LNCaP clone FGC (cell line): ENCODE measurements around the gene GRK3.

ENCODE experiments used
- DNase-seq: peaks from one replicate; pipeline ENCODE4 v3.0.0-alpha.2; 2011; ENCODE audit warnings: low read depth
- H3K4me3 ChIP-seq: 2 replicates; pipeline ENCODE4 v1.5.1; 2011; ENCODE audit warnings: mild to moderate bottlenecking, low read depth, low read length, control low read depth
- TF ChIP-seq, protein P1 (sequence below): IDR thresholded peaks from 2 replicates; pipeline ENCODE4 v1.5.1; 2012; ENCODE audit warnings: mild to moderate bottlenecking; ENCODE audit not compliant: control insufficient read depth, insufficient read depth; ENCODE audit errors: extremely low read depth

Gene GRK3

DNA sequence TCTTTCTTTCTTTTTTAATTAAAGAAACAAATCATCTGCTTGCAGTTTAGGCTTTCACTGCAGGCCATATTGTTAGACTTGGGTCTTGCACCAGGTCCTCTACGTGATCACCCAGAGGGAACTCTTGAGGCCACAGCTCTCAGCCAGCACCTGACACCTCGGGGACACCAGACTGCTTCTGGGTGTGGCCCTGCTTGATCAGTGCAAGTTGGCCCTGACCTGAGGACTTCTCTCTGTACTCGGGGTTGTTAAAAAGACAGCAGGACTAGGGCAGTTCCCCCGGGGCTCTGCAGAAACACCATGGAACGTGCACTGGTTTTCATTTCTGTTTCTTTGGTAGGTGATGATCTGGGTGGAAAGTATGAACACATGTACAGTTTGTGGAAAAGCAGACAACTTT lies 126.3 kb downstream of the GRK3 start:
- TF ChIP-seq, protein P1, sequence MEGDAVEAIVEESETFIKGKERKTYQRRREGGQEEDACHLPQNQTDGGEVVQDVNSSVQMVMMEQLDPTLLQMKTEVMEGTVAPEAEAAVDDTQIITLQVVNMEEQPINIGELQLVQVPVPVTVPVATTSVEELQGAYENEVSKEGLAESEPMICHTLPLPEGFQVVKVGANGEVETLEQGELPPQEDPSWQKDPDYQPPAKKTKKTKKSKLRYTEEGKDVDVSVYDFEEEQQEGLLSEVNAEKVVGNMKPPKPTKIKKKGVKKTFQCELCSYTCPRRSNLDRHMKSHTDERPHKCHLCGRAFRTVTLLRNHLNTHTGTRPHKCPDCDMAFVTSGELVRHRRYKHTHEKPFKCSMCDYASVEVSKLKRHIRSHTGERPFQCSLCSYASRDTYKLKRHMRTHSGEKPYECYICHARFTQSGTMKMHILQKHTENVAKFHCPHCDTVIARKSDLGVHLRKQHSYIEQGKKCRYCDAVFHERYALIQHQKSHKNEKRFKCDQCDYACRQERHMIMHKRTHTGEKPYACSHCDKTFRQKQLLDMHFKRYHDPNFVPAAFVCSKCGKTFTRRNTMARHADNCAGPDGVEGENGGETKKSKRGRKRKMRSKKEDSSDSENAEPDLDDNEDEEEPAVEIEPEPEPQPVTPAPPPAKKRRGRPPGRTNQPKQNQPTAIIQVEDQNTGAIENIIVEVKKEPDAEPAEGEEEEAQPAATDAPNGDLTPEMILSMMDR = no peak
- H3K4me3 ChIP-seq = no peak overlapping the region
- DNase-seq = no peak

- TF ChIP-seq, protein P1 = no peak
- no peak for DNase-seq
- H3K4me3 ChIP-seq = no peak overlapping the region
Measured at GRCh38 chr22:25692397-25693267, 128.2 kb downstream of the GRK3 start.

DNA sequence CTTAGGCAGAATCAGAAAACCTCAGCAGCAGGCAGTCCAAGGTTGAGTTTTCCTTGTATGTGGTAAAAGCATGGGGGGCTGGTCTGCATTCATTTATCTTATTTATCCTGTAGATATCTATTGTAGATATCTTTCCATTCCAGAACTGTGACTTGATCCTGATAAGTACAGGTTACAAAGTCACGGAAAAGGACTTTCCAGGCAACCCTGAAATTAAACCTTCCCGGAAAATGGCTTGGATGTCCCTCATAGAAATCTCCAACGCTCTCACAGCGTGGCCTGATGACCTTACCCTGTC lies 128.7 kb downstream of the GRK3 start:
- DNase-seq = no peak
- H3K4me3 ChIP-seq = no peak overlapping the region
- TF ChIP-seq, protein P1 = no peak

DNA sequence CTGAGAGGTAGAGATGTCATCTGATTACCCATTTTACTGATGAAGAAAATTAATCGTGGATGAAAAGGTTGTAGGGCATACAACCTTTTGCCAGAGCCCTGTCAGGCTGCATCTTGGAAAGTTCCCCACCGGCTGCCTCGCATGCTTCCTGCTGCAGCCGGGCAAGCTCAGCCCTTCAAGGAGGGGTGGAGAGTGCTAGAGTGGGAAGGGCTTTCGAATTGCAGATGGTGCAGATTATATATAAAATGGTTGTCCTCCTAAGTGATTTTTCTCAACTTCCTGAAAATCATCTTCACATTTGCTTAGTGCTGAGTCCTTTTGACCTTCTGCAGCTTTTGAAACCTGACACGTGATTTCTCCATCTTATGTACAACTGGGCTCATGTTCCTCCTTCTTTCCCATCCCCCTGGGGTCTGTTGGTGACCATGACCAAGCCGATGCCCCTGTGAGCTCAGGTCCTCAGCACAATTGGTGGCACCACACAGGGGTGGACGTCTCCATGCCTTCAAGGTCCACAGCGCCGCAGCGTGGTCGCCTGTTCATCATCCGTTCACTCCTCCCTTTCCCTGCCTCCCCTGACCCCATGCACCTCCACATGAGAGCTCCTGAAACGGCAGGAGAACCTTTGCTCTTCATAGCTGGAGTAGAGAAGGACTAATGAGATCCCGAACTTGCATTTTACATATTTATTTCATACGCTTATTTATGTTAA lies 129.9 kb downstream of the GRK3 start:
- DNase-seq = no peak
- TF ChIP-seq, protein P1 = no peak
- H3K4me3 ChIP-seq = no peak overlapping the region

DNA sequence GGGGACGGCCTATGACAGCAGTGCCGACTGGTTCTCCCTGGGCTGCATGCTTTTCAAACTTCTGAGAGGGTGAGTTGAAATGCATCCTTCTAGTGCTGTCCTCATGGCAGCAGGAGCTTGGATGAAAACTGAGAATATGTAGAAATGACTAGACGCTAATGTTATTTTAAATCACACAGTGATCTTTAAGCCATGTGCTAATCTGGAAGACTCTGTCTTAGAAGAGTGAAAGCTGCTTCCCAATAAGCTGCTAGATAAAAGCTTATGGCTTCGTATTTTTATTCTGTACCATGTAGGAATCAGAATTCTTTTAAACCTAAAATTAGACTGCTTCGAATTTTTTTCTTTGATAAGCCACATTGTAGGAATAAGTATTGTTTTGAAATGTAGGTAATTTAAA lies 130.7 kb downstream of the GRK3 start:
- no peak for DNase-seq
- no peak overlapping the region for H3K4me3 ChIP-seq
- TF ChIP-seq, protein P1 = no peak

DNA sequence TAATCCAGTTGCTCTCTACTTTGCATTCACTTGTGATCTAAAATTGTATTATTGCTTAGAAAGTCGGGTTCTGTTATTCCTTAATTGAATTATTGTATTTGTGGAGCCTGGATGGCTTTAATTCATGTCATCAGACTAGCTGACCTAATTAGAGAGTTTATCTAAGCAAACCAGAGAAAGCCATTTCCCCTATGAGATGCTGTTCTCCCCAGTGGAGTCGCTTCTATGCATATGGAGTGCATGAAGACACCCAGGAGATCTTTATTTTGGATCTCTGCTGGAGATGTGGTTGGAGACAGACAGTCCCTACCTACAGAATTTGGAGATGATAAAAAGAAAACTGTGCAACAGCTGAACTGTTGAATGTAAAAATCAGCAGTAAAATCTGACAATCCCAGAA lies 132.3 kb downstream of the GRK3 start:
- no peak overlapping the region for H3K4me3 ChIP-seq
- TF ChIP-seq, protein P1 = no peak

More for the DNA sequence above, 132.3 kb downstream of the GRK3 start:
- no peak for DNase-seq
